Skeletal muscle satellite cell (primary cell): ENCODE measurements around the gene GPA33.

Experiments used
- H3K27me3 ChIP-seq: 2 replicates; pipeline ENCODE4 v1.7.0; 2013; ENCODE audit warnings: low read length; ENCODE audit not compliant: control insufficient read depth, insufficient read depth
- H3K36me3 ChIP-seq: 2 replicates; pipeline ENCODE4 v1.7.0; 2013; ENCODE audit warnings: mild to moderate bottlenecking, control low read depth, low read length; ENCODE audit not compliant: insufficient read depth
- H3K4me1 ChIP-seq: 2 replicates; pipeline ENCODE4 v1.7.0; 2013; ENCODE audit warnings: low read length; ENCODE audit not compliant: control insufficient read depth, insufficient read depth
- H3K4me2 ChIP-seq: 2 replicates; pipeline ENCODE4 v1.7.0; 2013; ENCODE audit warnings: mild to moderate bottlenecking, low read length
- H3K4me3 ChIP-seq: 2 replicates; pipeline ENCODE4 v1.7.0; 2013; ENCODE audit warnings: low read length
- H3K9ac ChIP-seq: 2 replicates; pipeline ENCODE4 v1.7.0; 2013; ENCODE audit warnings: mild to moderate bottlenecking, low read depth, low read length, moderate library complexity
- H3K9me3 ChIP-seq: replicated peaks from 2 replicates; pipeline ENCODE4 v1.7.0; 2013; ENCODE audit warnings: mild to moderate bottlenecking, control low read depth, low read length

Gene GPA33

DNA sequence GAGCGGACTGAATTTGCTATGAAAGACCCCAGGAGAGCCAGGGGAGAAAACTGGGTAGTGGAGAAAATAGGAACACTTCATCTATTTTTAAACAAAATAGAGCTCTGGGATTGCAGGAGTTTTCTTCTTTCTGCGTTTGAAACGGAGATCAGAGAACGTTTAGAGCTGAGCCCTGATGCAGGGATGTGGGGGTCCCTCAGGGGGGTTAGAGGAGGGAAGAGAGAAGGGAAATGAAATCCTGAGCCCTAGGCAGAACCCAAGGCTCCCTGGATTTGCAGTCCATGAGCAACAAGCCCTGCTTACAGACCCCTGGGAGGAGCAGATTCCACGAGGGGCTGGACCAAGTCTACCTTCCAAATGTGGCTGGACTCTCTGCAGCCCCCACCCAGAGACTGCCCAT is 25.5 kb upstream of the GPA33 start:
- Histone ChIP-seq H3K9ac (no peak overlapping the region), H3K27me3 (no peaks in the 10 kb centered on the region), H3K4me1 (no peaks in the 10 kb centered on the region), H3K36me3 (no peaks in the 10 kb centered on the region), H3K4me3 (no peak overlapping the region), H3K9me3 (no peaks in the 10 kb centered on the region), H3K4me2 (no peak overlapping the region)

- Histone ChIP-seq H3K4me3 (no peak overlapping the region), H3K9me3 (no peaks in the 10 kb centered on the region), H3K27me3 (no peaks in the 10 kb centered on the region), H3K36me3 (no peaks in the 10 kb centered on the region), H3K4me2 (no peak overlapping the region), H3K9ac (no peak overlapping the region), H3K4me1 (no peaks in the 10 kb centered on the region)
Observed at GRCh38 chr1:167114725-167115124, 24.5 kb upstream of the GPA33 start.

DNA sequence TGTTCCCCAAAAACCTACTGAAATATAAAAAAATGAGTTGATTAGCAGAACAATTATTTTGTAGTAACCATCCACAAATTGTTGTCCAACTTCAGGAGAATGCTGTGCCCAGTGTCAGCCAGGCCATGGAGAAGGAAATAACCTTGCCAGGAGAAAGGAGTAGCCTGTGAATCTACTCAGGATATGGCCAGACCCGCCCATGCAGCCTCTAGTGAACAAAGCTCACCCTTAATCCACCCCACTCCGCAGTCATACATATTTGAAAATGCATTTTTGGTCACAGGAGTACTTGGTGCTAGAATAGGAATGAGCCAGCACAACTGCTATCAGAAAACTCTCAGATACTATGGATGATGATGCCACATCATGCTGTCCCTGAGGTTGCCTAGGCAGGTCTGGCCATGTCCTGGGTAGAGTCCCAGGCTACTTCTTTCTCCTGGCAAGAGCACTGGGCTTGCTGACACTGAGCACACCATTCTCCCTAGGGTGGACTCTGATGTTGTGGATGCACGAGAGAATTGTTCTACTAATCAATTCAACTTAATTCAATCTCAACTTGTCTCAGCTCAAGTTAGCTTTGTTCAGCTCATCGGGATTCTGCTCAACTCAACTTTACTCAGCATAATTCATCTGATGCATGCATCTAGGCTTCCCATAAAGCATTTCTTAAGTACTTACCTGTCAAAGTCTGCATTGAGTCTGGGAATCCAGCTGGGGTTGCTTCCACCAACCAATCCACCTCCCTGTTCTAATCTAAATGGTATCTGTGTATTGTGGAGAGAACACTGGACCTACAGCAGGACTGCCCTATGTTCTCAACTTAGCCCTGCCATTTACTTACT is 21.9 kb upstream of the GPA33 start:
- H3K4me1 ChIP-seq, result no peaks in the 10 kb centered on the region
- no peaks in the 10 kb centered on the region for H3K27me3 ChIP-seq
- H3K9ac ChIP-seq, result no peak overlapping the region
- no peaks in the 10 kb centered on the region for H3K36me3 ChIP-seq
- no peak overlapping the region for H3K4me3 ChIP-seq
- H3K9me3 ChIP-seq, result no peaks in the 10 kb centered on the region
- H3K4me2 ChIP-seq, result no peak overlapping the region

DNA sequence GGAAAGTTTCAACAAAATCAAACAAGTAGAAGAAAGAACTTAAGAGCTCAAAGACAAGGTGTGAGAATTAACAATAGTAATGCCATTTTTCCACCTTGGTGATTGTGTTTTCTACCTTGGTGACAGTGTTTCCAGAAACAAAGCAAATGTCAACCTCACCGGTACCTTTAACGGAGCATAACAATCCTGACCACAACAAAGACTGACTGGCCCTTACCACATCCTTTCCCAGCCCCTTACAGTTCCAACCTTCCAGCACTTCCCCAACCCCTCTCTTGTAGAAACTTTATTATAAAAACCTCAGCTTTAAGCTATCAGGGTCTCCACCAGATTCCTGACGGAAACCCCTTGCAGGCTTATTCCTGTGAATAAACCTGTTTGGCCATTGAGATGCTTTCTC is 20.4 kb upstream of the GPA33 start:
- Histone ChIP-seq H3K4me3 (no peak overlapping the region), H3K4me1 (no peaks in the 10 kb centered on the region), H3K4me2 (no peak overlapping the region), H3K36me3 (no peaks in the 10 kb centered on the region), H3K9ac (no peak overlapping the region), H3K27me3 (no peaks in the 10 kb centered on the region), H3K9me3 (no peaks in the 10 kb centered on the region)

- Histone ChIP-seq H3K36me3 (no peaks in the 10 kb centered on the region), H3K9me3 (no peaks in the 10 kb centered on the region), H3K9ac (no peak overlapping the region), H3K4me2 (no peak overlapping the region), H3K4me3 (no peak overlapping the region), H3K27me3 (no peaks in the 10 kb centered on the region), H3K4me1 (no peaks in the 10 kb centered on the region)
Observed at GRCh38 chr1:167109125-167109524, 18.9 kb upstream of the GPA33 start.

DNA sequence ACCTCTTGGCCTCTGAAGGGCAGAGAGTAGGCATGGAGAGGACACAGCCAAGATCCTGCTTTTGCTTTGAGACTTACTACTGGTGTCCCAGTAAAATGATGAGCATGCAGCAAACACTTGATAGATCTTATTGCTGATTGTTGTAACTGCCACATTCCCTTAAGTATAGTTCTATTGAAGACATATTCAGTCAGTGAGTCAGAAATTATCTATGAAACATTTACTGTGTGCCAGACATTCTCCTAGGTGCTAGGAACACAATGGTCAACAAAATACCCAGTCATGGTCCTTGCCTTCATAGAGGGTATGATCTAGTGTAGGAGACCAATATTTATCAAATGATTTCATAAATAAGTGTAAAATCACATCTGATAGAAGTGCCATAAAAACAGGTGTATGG is 17.3 kb upstream of the GPA33 start:
- H3K36me3 ChIP-seq, result no peaks in the 10 kb centered on the region
- H3K4me3 ChIP-seq, result no peak overlapping the region
- no peak overlapping the region for H3K4me2 ChIP-seq
- no peaks in the 10 kb centered on the region for H3K4me1 ChIP-seq
- H3K9ac ChIP-seq, result no peak overlapping the region
- no peaks in the 10 kb centered on the region for H3K27me3 ChIP-seq
- H3K9me3 ChIP-seq, result no peaks in the 10 kb centered on the region

- Histone ChIP-seq H3K36me3 (no peaks in the 10 kb centered on the region), H3K4me2 (no peak overlapping the region), H3K9ac (no peak overlapping the region), H3K9me3 (no peaks in the 10 kb centered on the region), H3K4me3 (no peak overlapping the region), H3K27me3 (no peaks in the 10 kb centered on the region), H3K4me1 (no peaks in the 10 kb centered on the region)
Observed at GRCh38 chr1:167106119-167106461, 15.9 kb upstream of the GPA33 start.

DNA sequence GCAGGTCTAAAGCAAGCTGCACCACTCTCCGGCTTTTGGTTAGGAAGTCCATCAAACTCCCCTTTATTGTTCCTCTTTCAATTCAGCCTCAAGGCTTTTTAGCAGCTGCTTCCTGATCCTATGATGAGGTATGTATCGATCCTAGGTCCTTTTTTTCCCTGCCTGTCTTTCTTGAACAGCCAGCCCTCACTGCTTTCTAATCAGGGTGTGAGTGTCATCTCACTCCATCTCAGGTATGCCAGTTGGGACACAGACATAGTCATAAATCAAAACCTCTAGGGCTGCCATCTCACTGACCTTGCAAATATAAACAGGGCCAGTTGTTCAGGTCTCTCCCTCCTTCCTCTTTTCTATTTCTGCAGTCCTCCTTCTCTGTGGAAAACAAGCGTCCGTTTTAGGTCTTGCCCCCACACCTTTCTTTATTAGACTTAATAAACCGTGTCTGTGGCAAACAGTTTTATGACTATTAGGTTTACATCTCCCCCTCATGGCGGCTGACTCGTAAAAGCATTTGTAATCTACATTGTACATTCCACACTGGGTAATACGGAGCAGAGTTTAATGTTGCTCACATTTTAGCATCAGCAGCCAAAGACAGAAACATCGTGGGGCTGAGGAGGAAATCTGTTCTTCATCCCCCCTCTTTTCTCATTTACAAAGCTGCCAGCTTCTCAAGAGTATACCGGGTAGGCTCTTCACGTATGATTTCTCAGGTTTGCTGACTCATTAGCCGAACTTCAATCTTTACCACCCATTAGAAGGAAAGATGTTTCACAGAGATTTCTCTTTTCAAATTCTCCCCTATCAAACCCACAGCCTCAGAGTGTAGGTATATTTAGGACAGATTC is 15.3 kb upstream of the GPA33 start:
- Histone ChIP-seq H3K4me3 (no peak overlapping the region), H3K4me2 (no peak overlapping the region), H3K9ac (no peak overlapping the region), H3K36me3 (no peaks in the 10 kb centered on the region), H3K4me1 (no peaks in the 10 kb centered on the region), H3K9me3 (no peaks in the 10 kb centered on the region), H3K27me3 (no peaks in the 10 kb centered on the region)

DNA sequence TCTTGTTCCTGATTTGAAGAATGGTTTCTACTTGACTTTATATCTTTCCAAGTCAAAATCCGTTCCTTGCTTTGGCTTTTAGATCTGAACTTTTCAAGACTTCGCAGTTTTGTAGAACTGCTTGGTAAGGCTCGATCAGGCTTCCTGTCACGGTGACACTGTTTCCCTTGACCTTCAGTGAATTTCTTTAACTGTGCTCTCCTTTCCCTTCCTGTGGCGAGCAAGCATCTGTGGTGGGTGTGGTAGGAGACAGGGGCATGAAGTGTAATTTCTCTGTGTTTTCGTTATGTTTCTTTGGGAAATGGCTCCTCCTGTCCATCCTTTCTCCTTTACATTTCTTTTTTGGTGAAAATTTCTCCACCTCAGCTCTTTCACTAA is 14.1 kb upstream of the GPA33 start:
- Histone ChIP-seq H3K4me1 (no peaks in the 10 kb centered on the region), H3K27me3 (no peaks in the 10 kb centered on the region), H3K4me2 (no peak overlapping the region), H3K9me3 (no peaks in the 10 kb centered on the region), H3K9ac (no peak overlapping the region), H3K36me3 (no peaks in the 10 kb centered on the region), H3K4me3 (no peak overlapping the region)

DNA sequence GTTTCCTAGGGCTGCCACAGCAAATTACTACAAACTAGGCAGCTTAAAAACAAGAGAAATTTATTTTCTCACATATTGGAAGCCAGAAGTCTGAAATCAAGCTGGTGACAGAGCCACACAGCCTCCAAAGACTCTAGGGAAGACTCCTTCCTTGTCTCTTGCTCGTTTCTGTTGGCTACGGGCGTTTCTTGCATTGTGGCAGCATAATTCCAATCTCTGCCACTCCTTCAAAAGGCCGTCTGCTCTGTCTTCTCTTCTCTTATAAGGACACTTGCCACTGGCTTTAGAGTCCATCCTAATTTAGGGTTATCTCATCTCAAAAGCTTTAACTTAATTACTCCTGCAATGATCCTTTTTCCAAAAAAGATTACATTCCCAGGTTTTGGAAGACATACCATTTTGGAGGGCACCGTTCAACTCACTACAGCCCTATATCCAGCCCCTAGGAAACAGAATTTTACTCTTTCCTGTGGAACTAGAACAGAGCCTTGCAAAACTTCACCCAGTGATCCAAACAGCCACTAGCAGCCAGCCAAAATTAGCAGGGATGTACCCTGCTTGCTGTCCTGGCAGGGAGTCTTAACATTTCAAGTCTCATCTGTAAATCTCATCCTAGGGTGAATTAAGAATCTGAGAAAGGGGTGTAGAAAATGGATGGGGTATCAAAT is 12.9 kb upstream of the GPA33 start:
- Histone ChIP-seq H3K4me3 (no peak overlapping the region), H3K36me3 (no peaks in the 10 kb centered on the region)

DNA sequence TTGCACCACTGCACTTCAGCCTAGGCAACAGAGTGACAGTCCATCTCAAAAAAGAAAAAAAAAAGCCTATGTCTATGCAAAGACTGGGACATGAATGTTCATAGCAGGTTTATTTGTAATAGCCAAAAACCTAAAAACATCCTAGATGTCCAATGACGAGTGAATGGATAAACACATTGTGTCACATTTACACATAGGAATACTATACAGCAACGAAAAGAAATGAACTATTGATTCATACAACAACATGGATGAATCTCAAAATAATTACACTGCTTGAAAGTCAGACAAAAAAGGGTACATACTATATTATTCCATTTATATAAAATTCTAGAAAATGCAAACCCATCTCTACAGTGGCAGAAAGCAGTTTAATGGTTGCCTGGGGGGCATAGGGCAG is 11.6 kb upstream of the GPA33 start:
- H3K4me1 ChIP-seq, result no peaks in the 10 kb centered on the region
- H3K36me3 ChIP-seq, result no peaks in the 10 kb centered on the region
- no peaks in the 10 kb centered on the region for H3K9me3 ChIP-seq
- H3K27me3 ChIP-seq, result no peaks in the 10 kb centered on the region
- H3K9ac ChIP-seq, result no peak overlapping the region
- no peak overlapping the region for H3K4me2 ChIP-seq
- no peak overlapping the region for H3K4me3 ChIP-seq

More for the DNA sequence above, 12.9 kb upstream of the GPA33 start:
- Histone ChIP-seq H3K4me1 (no peaks in the 10 kb centered on the region), H3K4me2 (no peak overlapping the region), H3K9ac (no peak overlapping the region), H3K9me3 (no peaks in the 10 kb centered on the region), H3K27me3 (no peaks in the 10 kb centered on the region)
